GM23338 (cell line): Measurements from ENCODE around the gene BEST1.
"Not testable (repeated sequence)": the region's sequence is repeated elsewhere in the genome, so short reads cannot be mapped to it uniquely, and the experiment has no call there.

Experiments used
- EZH2 ChIP-seq: fragments of 200-600 bp; sonication (generic); IDR thresholded peaks from one replicate; pipeline ENCODE4 v1.8.0; 2017; ENCODE audit warnings: antibody characterized with exemption, mild to moderate bottlenecking, low read depth; ENCODE audit not compliant: unreplicated experiment
- POLR2AphosphoS5 ChIP-seq: IDR thresholded peaks from 2 replicates; pipeline ENCODE4 v1.6.1; 2016; ENCODE audit warnings: antibody characterized with exemption, low read depth
- ZNF331 ChIP-seq: fragments of 250-450 bp; sonication (Bioruptor Pico); IDR thresholded peaks from 2 replicates; pipeline ENCODE4 v1.5.0; 2020; ENCODE audit warnings: low read depth, mild to moderate bottlenecking, moderate library complexity
- TF ChIP-seq, protein P1 (sequence below), 2 experiments: fragments of 200-600 bp in 1 of 2; sonication (generic) in 1 of 2; conservative IDR thresholded peaks; 2 replicates each; pipeline versions ENCODE4 v1.5.1 to v1.6.1; 2016 to 2017; ENCODE audit warnings: antibody characterized with exemption in 2 of 2, low read depth in 2 of 2, mild to moderate bottlenecking in 2 of 2, moderate library complexity in 1 of 2

- TF ChIP-seq POLR2AphosphoS5; EZH2; ZNF331 (CRISPR knock-in tag): not testable (repeated sequence)
- TF ChIP-seq, protein P1, sequence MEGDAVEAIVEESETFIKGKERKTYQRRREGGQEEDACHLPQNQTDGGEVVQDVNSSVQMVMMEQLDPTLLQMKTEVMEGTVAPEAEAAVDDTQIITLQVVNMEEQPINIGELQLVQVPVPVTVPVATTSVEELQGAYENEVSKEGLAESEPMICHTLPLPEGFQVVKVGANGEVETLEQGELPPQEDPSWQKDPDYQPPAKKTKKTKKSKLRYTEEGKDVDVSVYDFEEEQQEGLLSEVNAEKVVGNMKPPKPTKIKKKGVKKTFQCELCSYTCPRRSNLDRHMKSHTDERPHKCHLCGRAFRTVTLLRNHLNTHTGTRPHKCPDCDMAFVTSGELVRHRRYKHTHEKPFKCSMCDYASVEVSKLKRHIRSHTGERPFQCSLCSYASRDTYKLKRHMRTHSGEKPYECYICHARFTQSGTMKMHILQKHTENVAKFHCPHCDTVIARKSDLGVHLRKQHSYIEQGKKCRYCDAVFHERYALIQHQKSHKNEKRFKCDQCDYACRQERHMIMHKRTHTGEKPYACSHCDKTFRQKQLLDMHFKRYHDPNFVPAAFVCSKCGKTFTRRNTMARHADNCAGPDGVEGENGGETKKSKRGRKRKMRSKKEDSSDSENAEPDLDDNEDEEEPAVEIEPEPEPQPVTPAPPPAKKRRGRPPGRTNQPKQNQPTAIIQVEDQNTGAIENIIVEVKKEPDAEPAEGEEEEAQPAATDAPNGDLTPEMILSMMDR (conservative IDR thresholded peaks at IDR 0.05; ENCODE audit: low read depth in 2 of 2): not testable (repeated sequence)
These were observed 3.5 kb downstream of the BEST1 start for GRCh38 chr11:61953632-61954031.
